ENCODE data around the gene DUSP18.
A peak's percentile ranks its signal among the peaks of the same experiment; 100 is the strongest.

DUSP18 gene

GRCh38 chr22:30648825-30649224, 18.9 kb downstream of the DUSP18 start:
- Histone ChIP-seq H3K4me1 (ENCODE audit: control insufficient read depth, insufficient read depth, low read length) (peaks cover 32% of the 10 kb centered on the region), H3K36me3 (ENCODE audit: control insufficient read depth, insufficient read depth, low read length) (no peaks in the 10 kb centered on the region), H3K4me3 (ENCODE audit: low read length) (no peak overlapping the region), H3K9me3 (ENCODE audit: control insufficient read depth, low read length) (no peaks in the 10 kb centered on the region), H3K9ac (ENCODE audit: low read length) (no peak overlapping the region), H3K27me3 (ENCODE audit: control insufficient read depth, insufficient read depth, low read length) (no peaks in the 10 kb centered on the region)

- H3K4me1 ChIP-seq (ENCODE audit: control insufficient read depth, insufficient read depth, low read length): peaks cover 32% of the 10 kb centered on the region
- no peak overlapping the region for H3K9ac ChIP-seq (ENCODE audit: low read length)
- H3K36me3 ChIP-seq (ENCODE audit: control insufficient read depth, insufficient read depth, low read length): no peaks in the 10 kb centered on the region
- H3K9me3 ChIP-seq (ENCODE audit: control insufficient read depth, low read length): no peaks in the 10 kb centered on the region
- no peak overlapping the region for H3K4me3 ChIP-seq (ENCODE audit: low read length)
- H3K27me3 ChIP-seq (ENCODE audit: control insufficient read depth, insufficient read depth, low read length): no peaks in the 10 kb centered on the region
These were observed 20.1 kb downstream of the DUSP18 start for GRCh38 chr22:30647536-30647935.

GRCh38 chr22:30646518-30647160, 21.0 kb downstream of the DUSP18 start:
- peaks cover 32% of the 10 kb centered on the region for H3K4me1 ChIP-seq (ENCODE audit: control insufficient read depth, insufficient read depth, low read length)
- no peaks in the 10 kb centered on the region for H3K27me3 ChIP-seq (ENCODE audit: control insufficient read depth, insufficient read depth, low read length)
- H3K36me3 ChIP-seq (ENCODE audit: control insufficient read depth, insufficient read depth, low read length): no peaks in the 10 kb centered on the region
- H3K9ac ChIP-seq (ENCODE audit: low read length): no peak overlapping the region
- H3K4me3 ChIP-seq (ENCODE audit: low read length): no peak overlapping the region
- no peaks in the 10 kb centered on the region for H3K9me3 ChIP-seq (ENCODE audit: control insufficient read depth, low read length)

DNA sequence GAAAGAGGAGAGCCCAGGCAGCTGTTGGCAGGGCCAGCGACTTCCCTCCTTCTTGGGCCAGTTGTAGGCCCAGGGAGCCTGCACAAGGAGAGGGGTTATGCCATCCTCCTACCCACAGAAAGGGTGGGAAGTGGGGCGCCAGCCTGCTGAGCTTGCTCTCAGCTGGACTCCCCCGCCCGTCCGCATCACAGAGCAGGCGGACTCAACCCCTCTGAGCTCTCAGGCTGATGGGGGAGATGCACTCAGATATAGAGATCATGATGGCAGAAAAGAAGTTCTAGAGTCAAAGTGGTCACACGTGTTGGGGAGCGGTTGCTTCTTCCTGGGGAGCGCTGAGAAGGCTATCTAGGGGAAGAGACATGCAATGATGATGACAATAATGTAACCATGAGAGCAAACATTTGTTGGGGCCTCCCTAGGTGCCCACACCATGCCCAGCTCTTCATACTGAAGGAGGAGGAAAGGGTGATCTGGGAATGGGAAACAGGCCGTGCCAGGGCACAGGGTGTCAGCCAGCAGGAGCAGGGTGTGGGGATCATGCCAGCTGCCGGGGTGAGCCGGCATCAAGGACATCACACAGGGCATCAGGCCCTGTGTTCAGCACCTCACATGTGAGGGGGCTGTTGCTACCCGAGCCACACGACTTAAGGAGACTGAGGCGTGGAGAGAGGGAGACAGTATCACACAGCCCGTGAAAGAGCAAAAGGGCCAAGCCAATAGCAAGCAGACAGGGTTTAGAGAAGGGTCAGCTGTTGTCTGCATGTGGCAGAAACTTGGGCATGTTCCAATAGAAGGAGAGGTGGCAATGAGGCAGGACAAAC, 24.4 kb downstream of the DUSP18 start:
- Histone ChIP-seq H3K9ac (ENCODE audit: low read length) (no peak overlapping the region), H3K4me3 (ENCODE audit: low read length) (no peak overlapping the region), H3K4me1 (ENCODE audit: control insufficient read depth, insufficient read depth, low read length) (peaks cover 14% of the 10 kb centered on the region), H3K9me3 (ENCODE audit: control insufficient read depth, low read length) (no peaks in the 10 kb centered on the region), H3K27me3 (ENCODE audit: control insufficient read depth, insufficient read depth, low read length) (no peaks in the 10 kb centered on the region), H3K36me3 (ENCODE audit: control insufficient read depth, insufficient read depth, low read length) (no peaks in the 10 kb centered on the region)

- H3K36me3 ChIP-seq (ENCODE audit: control insufficient read depth, insufficient read depth, low read length): no peaks in the 10 kb centered on the region
- H3K9me3 ChIP-seq (ENCODE audit: control insufficient read depth, low read length): no peaks in the 10 kb centered on the region
- peaks cover 20% of the 10 kb centered on the region for H3K4me1 ChIP-seq (ENCODE audit: control insufficient read depth, insufficient read depth, low read length)
- H3K9ac ChIP-seq (ENCODE audit: low read length): no peak overlapping the region
- H3K4me3 ChIP-seq (ENCODE audit: low read length): no peak overlapping the region
- no peaks in the 10 kb centered on the region for H3K27me3 ChIP-seq (ENCODE audit: control insufficient read depth, insufficient read depth, low read length)
These were observed 26.7 kb downstream of the DUSP18 start for GRCh38 chr22:30640839-30641430.

- Histone ChIP-seq H3K9me3 (ENCODE audit: control insufficient read depth, low read length) (no peaks in the 10 kb centered on the region), H3K9ac (ENCODE audit: low read length) (no peak overlapping the region), H3K27me3 (ENCODE audit: control insufficient read depth, insufficient read depth, low read length) (no peaks in the 10 kb centered on the region), H3K36me3 (ENCODE audit: control insufficient read depth, insufficient read depth, low read length) (no peaks in the 10 kb centered on the region), H3K4me1 (ENCODE audit: control insufficient read depth, insufficient read depth, low read length) (peaks cover 17% of the 10 kb centered on the region), H3K4me3 (ENCODE audit: low read length) (no peak overlapping the region)
These were observed 27.3 kb downstream of the DUSP18 start for GRCh38 chr22:30640361-30640760.

DNA sequence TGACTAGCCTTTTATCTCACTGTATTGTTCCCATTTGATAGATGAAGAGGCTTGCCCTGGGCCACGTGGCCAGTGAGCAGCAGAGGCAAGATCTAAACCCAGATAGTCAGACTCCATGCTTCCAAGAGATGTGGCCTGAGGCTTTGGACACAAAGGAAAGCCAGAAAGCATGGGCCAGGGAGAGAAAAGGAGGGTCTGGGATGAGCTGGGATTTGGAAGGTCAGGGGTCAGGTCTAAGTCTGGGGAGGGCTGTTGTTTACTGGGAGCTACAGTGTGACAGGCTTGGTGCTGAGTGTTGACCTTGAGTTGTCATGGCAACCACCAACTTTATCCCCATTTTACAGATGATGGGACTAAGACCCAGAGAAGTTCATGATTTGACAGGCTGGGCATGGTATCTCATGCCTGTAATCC, 30.0 kb downstream of the DUSP18 start:
- H3K27me3 ChIP-seq (ENCODE audit: control insufficient read depth, insufficient read depth, low read length): no peaks in the 10 kb centered on the region
- no peak overlapping the region for H3K4me3 ChIP-seq (ENCODE audit: low read length)
- H3K36me3 ChIP-seq (ENCODE audit: control insufficient read depth, insufficient read depth, low read length): no peaks in the 10 kb centered on the region
- no peaks in the 10 kb centered on the region for H3K9me3 ChIP-seq (ENCODE audit: control insufficient read depth, low read length)
- H3K9ac ChIP-seq (ENCODE audit: low read length): no peak overlapping the region
- peaks cover 29% of the 10 kb centered on the region for H3K4me1 ChIP-seq (ENCODE audit: control insufficient read depth, insufficient read depth, low read length)

GRCh38 chr22:30636226-30637077, 31.2 kb downstream of the DUSP18 start:
- Histone ChIP-seq H3K9ac (ENCODE audit: low read length) (peak overlapping the region; percentile 79), H3K4me3 (ENCODE audit: low read length) (peak overlapping the region; percentile 29), H3K36me3 (ENCODE audit: control insufficient read depth, insufficient read depth, low read length) (no peaks in the 10 kb centered on the region), H3K4me1 (ENCODE audit: control insufficient read depth, insufficient read depth, low read length) (peaks cover 29% of the 10 kb centered on the region), H3K9me3 (ENCODE audit: control insufficient read depth, low read length) (no peaks in the 10 kb centered on the region), H3K27me3 (ENCODE audit: control insufficient read depth, insufficient read depth, low read length) (no peaks in the 10 kb centered on the region)

- H3K9ac ChIP-seq (ENCODE audit: low read length): peak within 1 kb of the TSS; percentile 79
- H3K36me3 ChIP-seq (ENCODE audit: control insufficient read depth, insufficient read depth, low read length): no peaks in the 10 kb centered on the region
- peak within 1 kb of the TSS; percentile 29 for H3K4me3 ChIP-seq (ENCODE audit: low read length)
- no peaks in the 10 kb centered on the region for H3K9me3 ChIP-seq (ENCODE audit: control insufficient read depth, low read length)
- H3K27me3 ChIP-seq (ENCODE audit: control insufficient read depth, insufficient read depth, low read length): no peaks in the 10 kb centered on the region
- H3K4me1 ChIP-seq (ENCODE audit: control insufficient read depth, insufficient read depth, low read length): peaks cover 29% of the 10 kb centered on the region
These were observed 32.1 kb downstream of the DUSP18 start, which contains the start of gene SLC35E4 for GRCh38 chr22:30635273-30636225. Gene SLC35E4 (plus strand): TSS chr22:30635781. CDS start chr22:30636451, 670 bp downstream.

- no peaks in the 10 kb centered on the region for H3K9me3 ChIP-seq (ENCODE audit: control insufficient read depth, low read length)
- H3K4me3 ChIP-seq (ENCODE audit: low read length): peak overlapping the region; percentile 19
- no peaks in the 10 kb centered on the region for H3K27me3 ChIP-seq (ENCODE audit: control insufficient read depth, insufficient read depth, low read length)
- peak overlapping the region; percentile 50 for H3K9ac ChIP-seq (ENCODE audit: low read length)
- H3K36me3 ChIP-seq (ENCODE audit: control insufficient read depth, insufficient read depth, low read length): no peaks in the 10 kb centered on the region
- H3K4me1 ChIP-seq (ENCODE audit: control insufficient read depth, insufficient read depth, low read length): peaks cover 29% of the 10 kb centered on the region
These were observed 33.0 kb downstream of the DUSP18 start for GRCh38 chr22:30634471-30635233.
